SKM-1 treated with dmso at 0.1 percent for 144 hours (cell line): ENCODE measurements around the gene TAAR6.
"Not testable (repeated sequence)": the region's sequence is repeated elsewhere in the genome, so short reads cannot be mapped to it uniquely, and the experiment has no call there.

Experiments used
- DNase-seq: peaks from one replicate; lab custom pipeline; 2025; ENCODE audit not compliant: unreplicated experiment; lab: John Stamatoyannopoulos, UW

The TAAR6 gene

DNA sequence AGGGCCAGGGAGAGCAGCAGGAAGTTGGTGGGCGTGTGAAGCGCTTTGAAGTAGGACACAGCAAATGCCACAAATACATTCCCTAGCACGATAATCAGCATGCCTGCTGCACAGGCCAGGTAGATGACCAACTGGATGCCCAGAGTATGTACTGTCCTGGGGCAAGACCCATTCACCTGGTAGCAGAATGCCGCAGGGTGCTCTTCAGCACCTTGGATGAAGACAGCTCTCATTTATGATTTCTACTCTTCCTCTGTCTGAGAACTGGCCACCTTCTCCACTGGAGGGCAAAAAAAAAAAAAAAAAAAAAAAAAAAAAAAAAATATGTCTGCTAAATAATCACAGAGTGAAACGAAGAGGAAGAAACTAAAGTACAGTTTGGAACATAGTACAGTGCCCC lies 19.3 kb downstream of the TAAR6 start, which contains the start of gene TAAR5:
TSS of gene TAAR5 (minus strand) at position 288 of the 400 bp plus-strand sequence. CDS start at position 233, 55 bp downstream.
- DNase-seq, result no peak

DNA sequence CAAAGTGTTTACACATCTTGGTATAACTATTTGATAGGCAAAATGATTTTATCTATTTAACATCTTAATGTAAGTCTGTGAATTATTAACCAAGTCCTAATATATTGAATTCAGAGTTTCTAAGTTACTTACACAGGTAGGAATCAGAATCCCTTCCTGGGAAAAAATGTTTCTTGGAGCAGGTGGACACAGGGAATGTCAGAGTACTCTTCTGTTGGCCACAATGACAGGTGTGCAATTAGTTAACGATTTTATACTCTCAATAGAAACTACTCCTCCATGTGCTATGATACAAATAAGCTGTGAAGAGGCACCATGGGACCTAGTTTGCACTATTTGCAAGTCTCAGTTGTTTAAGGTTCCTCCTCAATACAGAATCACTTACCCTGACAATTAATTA lies 20.2 kb downstream of the TAAR6 start:
- DNase-seq, result no peak

- peak; percentile 85 for DNase-seq
Observed at GRCh38 chr6:132592855-132593254, 22.7 kb downstream of the TAAR6 start.

DNA sequence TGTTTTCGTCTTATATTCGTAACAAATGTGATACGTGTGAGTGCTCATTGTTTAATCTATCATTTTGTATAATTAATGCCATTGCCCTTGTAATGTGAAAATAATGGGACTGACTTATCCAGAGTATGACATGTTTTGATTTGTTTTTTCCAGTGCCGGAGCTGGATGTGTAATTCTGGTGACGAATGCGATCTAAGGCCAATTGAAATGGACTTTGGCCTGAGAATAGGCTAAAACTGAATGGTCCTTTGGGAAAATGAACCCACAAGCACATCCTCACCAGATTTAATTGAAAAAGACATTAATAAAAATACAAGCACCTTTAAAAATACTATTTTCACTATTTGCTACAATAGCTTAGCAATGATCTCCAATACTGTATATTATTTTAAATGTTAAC lies 26.1 kb downstream of the TAAR6 start:
- DNase-seq, result no peak

DNA sequence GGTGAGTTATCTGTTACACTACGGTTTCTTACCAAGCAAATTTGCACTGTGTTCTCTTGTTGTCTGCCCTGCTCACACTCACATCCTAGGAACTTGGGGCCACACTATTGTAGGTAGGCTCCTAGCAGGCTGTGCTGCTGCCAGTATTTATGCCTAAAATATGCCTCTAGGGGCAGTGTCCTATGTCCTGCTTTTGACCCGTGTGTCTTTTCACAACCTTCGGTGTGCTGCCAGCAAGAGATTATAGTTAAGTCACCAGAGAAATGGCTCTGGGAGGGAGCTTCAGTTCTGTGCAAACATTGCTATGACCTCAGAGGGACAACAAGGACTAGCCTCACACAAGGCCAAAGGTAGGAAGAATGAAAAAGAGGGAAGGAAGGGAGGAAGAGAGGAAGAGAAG lies 28.4 kb downstream of the TAAR6 start:
- peak; percentile 51 for DNase-seq

- not testable (repeated sequence) for DNase-seq
Observed at GRCh38 chr6:132600900-132601299, 30.8 kb downstream of the TAAR6 start.

GRCh38 chr6:132604635-132605152 lies 34.6 kb downstream of the TAAR6 start:
- DNase-seq, result no peak

DNA sequence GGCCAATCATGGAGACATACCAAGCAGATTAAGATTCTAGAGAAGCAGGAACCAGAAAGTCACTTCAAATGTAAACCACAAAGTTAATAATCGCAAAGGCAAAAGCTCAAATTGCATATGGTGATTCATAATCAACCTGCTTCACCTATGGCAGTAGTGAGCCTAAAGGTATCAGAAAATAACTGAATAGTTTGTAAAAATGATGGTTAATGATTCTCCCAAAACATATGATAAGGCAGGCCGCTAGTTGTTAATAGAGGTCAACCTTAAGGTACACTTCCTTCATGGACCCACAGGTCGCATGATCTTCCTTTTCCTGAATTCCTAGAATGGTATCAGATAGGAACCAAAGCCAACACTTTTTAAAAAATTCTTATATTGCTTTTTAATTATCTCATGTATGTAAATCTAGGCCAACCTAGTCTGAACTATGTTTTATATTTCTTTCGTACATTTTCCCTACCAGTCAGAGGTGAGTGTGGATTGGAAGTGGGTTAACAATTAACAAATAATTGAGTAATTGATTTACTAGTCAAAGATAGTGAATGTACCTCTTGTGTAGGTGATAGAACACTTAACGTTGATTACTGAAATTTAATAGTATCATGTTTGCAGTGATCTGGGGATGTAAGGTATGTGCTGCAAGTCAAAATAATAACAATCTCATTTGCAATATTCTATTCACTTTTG lies 37.6 kb downstream of the TAAR6 start:
- no peak for DNase-seq

DNA sequence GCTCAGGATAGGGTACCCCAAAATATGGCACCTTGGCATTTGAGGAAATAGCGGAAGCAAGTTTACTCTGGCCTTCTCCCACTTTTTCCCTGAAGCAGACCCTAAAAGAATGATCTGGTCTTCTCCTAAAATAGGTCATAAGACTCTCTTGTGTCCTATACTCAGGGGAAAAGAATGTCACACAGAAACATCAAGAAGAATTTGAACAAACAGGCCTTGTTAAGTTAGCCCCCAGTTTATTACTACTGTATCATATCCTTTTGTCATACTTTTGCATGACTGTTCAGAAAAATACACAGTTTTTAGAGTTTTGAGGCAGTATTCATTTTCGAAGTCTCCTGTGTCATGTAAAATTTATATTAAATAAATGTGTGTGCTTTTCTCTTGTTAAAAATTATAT lies 41.5 kb downstream of the TAAR6 start:
- no peak for DNase-seq

- DNase-seq, result no peak
Observed at GRCh38 chr6:132612449-132613108, 42.5 kb downstream of the TAAR6 start.

- DNase-seq, result no peak
Observed at GRCh38 chr6:132614554-132614953, 44.4 kb downstream of the TAAR6 start.

DNA sequence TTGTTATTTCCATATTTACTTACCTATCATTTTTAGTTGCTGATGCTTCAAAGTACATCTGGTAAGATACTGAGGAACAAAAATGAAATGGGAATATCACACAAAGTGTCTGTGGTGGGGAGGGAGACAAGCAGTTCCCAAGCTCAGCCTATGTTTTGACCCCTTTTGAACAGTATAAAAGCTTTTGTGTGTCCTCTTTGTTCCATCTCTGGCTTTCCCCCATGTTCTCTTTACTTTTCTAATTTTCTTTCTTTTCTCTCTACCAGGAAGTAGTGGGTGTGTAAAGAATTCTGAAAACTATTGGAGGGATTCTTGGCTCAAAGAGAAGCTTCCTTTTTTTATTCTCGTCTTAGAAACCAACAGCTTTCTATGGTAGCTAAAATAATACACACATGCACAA lies 46.6 kb downstream of the TAAR6 start:
- DNase-seq, result no peak
